ENCODE results near the gene OR1A2.

Gene OR1A2

DNA sequence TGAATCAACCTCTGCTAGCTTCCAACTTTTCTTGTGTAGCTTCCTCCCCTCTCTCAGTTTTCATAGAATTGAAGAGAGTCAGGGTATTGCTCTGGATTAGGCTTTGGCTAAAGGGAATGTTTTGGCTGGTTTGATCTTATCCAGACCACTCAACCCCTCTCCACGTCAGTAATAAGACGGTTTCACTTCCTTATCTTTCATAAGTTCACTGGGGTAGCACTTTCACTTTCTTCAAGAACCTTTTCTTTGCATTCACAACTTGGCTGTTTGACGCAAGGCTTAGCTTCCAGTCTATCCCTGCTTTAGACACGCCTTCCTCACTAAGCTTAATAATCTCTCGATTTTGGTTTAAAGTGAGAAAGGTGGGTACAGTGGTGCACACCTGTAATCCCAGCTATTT lies 29.7 kb upstream of the OR1A2 start:
- ATAC-seq = no peak
- TF ChIP-seq, protein P1, sequence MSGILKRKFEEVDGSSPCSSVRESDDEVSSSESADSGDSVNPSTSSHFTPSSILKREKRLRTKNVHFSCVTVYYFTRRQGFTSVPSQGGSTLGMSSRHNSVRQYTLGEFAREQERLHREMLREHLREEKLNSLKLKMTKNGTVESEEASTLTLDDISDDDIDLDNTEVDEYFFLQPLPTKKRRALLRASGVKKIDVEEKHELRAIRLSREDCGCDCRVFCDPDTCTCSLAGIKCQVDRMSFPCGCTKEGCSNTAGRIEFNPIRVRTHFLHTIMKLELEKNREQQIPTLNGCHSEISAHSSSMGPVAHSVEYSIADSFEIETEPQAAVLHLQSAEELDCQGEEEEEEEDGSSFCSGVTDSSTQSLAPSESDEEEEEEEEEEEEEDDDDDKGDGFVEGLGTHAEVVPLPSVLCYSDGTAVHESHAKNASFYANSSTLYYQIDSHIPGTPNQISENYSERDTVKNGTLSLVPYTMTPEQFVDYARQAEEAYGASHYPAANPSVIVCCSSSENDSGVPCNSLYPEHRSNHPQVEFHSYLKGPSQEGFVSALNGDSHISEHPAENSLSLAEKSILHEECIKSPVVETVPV (CRISPR knock-in tag; IDR thresholded peaks at IDR 0.05) = no peak
- TF ChIP-seq CSDC2 (CRISPR knock-in tag; IDR thresholded peaks at IDR 0.05) (no peak), ISL1 (CRISPR knock-in tag; IDR thresholded peaks at IDR 0.05) (no peak), ZNF70 (CRISPR knock-in tag; IDR thresholded peaks at IDR 0.05) (no peak), GLIS3 (CRISPR knock-in tag; IDR thresholded peaks at IDR 0.05) (no peak), ZC3H10 (CRISPR knock-in tag; IDR thresholded peaks at IDR 0.05) (no peak), OSR1 (CRISPR knock-in tag; IDR thresholded peaks at IDR 0.05) (no peak), ZNF8 (CRISPR knock-in tag; IDR thresholded peaks at IDR 0.05) (no peak), PPARA (CRISPR knock-in tag; IDR thresholded peaks at IDR 0.05; ENCODE audit: borderline replicate concordance) (no peak), TCF4 (CRISPR knock-in tag; IDR thresholded peaks at IDR 0.05; ENCODE audit: borderline replicate concordance) (no peak), RARB (CRISPR knock-in tag; IDR thresholded peaks at IDR 0.05) (no peak), ESRRG (CRISPR knock-in tag; IDR thresholded peaks at IDR 0.05) (no peak), TOX (CRISPR knock-in tag; IDR thresholded peaks at IDR 0.05; ENCODE audit: borderline replicate concordance) (no peak), ARNTL (CRISPR knock-in tag; IDR thresholded peaks at IDR 0.05; ENCODE audit: borderline replicate concordance, low read depth) (no peak), ZFP3 (CRISPR knock-in tag; IDR thresholded peaks at IDR 0.05) (no peak)
- TF ChIP-seq, protein P2, sequence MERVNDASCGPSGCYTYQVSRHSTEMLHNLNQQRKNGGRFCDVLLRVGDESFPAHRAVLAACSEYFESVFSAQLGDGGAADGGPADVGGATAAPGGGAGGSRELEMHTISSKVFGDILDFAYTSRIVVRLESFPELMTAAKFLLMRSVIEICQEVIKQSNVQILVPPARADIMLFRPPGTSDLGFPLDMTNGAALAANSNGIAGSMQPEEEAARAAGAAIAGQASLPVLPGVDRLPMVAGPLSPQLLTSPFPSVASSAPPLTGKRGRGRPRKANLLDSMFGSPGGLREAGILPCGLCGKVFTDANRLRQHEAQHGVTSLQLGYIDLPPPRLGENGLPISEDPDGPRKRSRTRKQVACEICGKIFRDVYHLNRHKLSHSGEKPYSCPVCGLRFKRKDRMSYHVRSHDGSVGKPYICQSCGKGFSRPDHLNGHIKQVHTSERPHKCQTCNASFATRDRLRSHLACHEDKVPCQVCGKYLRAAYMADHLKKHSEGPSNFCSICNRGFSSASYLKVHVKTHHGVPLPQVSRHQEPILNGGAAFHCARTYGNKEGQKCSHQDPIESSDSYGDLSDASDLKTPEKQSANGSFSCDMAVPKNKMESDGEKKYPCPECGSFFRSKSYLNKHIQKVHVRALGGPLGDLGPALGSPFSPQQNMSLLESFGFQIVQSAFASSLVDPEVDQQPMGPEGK (CRISPR knock-in tag; IDR thresholded peaks at IDR 0.05; ENCODE audit: borderline replicate concordance) = no peak
- TF ChIP-seq, protein P3, sequence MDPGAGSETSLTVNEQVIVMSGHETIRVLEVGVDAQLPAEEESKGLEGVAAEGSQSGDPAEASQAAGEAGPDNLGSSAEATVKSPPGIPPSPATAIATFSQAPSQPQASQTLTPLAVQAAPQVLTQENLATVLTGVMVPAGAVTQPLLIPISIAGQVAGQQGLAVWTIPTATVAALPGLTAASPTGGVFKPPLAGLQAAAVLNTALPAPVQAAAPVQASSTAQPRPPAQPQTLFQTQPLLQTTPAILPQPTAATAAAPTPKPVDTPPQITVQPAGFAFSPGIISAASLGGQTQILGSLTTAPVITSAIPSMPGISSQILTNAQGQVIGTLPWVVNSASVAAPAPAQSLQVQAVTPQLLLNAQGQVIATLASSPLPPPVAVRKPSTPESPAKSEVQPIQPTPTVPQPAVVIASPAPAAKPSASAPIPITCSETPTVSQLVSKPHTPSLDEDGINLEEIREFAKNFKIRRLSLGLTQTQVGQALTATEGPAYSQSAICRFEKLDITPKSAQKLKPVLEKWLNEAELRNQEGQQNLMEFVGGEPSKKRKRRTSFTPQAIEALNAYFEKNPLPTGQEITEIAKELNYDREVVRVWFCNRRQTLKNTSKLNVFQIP (CRISPR knock-in tag; IDR thresholded peaks at IDR 0.05; ENCODE audit: borderline replicate concordance, low read depth) = no peak
- TF ChIP-seq, protein P4, sequence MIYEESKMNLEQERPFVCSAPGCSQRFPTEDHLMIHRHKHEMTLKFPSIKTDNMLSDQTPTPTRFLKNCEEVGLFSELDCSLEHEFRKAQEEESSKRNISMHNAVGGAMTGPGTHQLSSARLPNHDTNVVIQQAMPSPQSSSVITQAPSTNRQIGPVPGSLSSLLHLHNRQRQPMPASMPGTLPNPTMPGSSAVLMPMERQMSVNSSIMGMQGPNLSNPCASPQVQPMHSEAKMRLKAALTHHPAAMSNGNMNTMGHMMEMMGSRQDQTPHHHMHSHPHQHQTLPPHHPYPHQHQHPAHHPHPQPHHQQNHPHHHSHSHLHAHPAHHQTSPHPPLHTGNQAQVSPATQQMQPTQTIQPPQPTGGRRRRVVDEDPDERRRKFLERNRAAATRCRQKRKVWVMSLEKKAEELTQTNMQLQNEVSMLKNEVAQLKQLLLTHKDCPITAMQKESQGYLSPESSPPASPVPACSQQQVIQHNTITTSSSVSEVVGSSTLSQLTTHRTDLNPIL (CRISPR knock-in tag; IDR thresholded peaks at IDR 0.05; ENCODE audit: low read depth) = no peak

DNA sequence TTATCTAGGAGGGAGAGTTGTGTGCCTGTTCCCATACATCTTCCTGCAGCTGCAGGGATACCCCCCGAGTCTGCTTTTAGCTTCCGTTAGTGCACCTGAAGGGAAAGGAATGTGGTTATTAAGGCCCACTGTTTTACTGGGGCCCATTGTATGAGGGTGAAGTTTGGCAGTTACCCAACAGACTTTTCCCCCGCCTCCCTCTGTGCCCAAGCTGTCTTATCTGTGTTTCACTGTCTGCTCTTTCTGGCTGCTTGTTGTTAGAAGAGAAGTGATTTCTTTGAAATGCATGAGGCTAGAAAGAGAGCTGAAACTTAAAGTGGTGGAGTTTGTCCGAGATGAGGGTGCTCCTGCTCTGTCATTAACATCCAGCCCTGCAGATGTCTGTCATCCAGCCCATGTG lies 7.4 kb upstream of the OR1A2 start:
- no peak for ATAC-seq
- TF ChIP-seq TCF4 (CRISPR knock-in tag; IDR thresholded peaks at IDR 0.05; ENCODE audit: borderline replicate concordance) (no peak), ZC3H10 (CRISPR knock-in tag; IDR thresholded peaks at IDR 0.05) (no peak), ZNF565 (CRISPR knock-in tag; conservative IDR thresholded peaks at IDR 0.05; ENCODE audit: low read depth) (no peak), ARNTL (CRISPR knock-in tag; IDR thresholded peaks at IDR 0.05; ENCODE audit: borderline replicate concordance, low read depth) (no peak), PPARA (CRISPR knock-in tag; IDR thresholded peaks at IDR 0.05; ENCODE audit: borderline replicate concordance) (no peak), ISL1 (CRISPR knock-in tag; IDR thresholded peaks at IDR 0.05) (no peak)
- TF ChIP-seq, protein P2 (CRISPR knock-in tag; IDR thresholded peaks at IDR 0.05; ENCODE audit: borderline replicate concordance) = no peak
- TF ChIP-seq, protein P4 (CRISPR knock-in tag; IDR thresholded peaks at IDR 0.05; ENCODE audit: low read depth) = no peak

DNA sequence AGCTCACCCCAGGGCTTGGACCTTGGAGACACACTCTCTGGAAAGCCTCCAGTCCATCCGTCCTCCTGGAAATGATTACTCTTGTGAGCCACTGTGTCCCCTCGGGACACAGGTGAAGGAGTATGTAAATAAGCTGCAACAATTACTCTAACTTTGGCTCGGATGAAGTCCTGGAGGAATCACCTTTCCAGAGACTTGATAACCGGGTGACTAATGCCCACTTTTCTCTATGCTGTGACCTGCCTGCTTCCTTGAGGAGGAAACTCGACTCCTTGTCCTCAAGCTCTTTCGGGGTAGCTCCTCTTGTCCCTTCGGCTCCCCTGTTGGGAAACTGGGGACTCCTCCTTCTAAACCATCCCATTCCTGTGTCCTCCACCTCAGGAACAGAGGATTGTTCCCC lies 10.0 kb downstream of the OR1A2 start, which contains the start of gene OR1A1:
Gene OR1A1, plus strand, starts transcription at position 301 of the 400 bp plus-strand sequence. CDS start 7,954 bp downstream, outside the sequence.
- ATAC-seq = no peak
- no peak for TF ChIP-seq CSDC2 (CRISPR knock-in tag; IDR thresholded peaks at IDR 0.05)
- no peak for TF ChIP-seq ZNF565 (CRISPR knock-in tag; conservative IDR thresholded peaks at IDR 0.05; ENCODE audit: low read depth)
- TF ChIP-seq TCF4 (CRISPR knock-in tag; IDR thresholded peaks at IDR 0.05; ENCODE audit: borderline replicate concordance) = no peak
- TF ChIP-seq, protein P4 (CRISPR knock-in tag; IDR thresholded peaks at IDR 0.05; ENCODE audit: low read depth) = no peak
- TF ChIP-seq, protein P5, sequence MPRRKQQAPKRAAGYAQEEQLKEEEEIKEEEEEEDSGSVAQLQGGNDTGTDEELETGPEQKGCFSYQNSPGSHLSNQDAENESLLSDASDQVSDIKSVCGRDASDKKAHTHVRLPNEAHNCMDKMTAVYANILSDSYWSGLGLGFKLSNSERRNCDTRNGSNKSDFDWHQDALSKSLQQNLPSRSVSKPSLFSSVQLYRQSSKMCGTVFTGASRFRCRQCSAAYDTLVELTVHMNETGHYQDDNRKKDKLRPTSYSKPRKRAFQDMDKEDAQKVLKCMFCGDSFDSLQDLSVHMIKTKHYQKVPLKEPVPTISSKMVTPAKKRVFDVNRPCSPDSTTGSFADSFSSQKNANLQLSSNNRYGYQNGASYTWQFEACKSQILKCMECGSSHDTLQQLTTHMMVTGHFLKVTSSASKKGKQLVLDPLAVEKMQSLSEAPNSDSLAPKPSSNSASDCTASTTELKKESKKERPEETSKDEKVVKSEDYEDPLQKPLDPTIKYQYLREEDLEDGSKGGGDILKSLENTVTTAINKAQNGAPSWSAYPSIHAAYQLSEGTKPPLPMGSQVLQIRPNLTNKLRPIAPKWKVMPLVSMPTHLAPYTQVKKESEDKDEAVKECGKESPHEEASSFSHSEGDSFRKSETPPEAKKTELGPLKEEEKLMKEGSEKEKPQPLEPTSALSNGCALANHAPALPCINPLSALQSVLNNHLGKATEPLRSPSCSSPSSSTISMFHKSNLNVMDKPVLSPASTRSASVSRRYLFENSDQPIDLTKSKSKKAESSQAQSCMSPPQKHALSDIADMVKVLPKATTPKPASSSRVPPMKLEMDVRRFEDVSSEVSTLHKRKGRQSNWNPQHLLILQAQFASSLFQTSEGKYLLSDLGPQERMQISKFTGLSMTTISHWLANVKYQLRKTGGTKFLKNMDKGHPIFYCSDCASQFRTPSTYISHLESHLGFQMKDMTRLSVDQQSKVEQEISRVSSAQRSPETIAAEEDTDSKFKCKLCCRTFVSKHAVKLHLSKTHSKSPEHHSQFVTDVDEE (CRISPR knock-in tag; IDR thresholded peaks at IDR 0.05) = no peak
- no peak for TF ChIP-seq ZFP30 (CRISPR knock-in tag; IDR thresholded peaks at IDR 0.05)
- TF ChIP-seq ESRRG (CRISPR knock-in tag; IDR thresholded peaks at IDR 0.05) = no peak
- no peak for TF ChIP-seq BACH2 (CRISPR knock-in tag; IDR thresholded peaks at IDR 0.05; ENCODE audit: borderline replicate concordance)
- TF ChIP-seq TOX (CRISPR knock-in tag; IDR thresholded peaks at IDR 0.05; ENCODE audit: borderline replicate concordance) = no peak
- TF ChIP-seq RARB (CRISPR knock-in tag; IDR thresholded peaks at IDR 0.05) = no peak
- TF ChIP-seq ZC3H10 (CRISPR knock-in tag; IDR thresholded peaks at IDR 0.05) = no peak
- TF ChIP-seq SNAI2 (CRISPR knock-in tag; IDR thresholded peaks at IDR 0.05) = no peak
